ENCODE data around the gene COL6A3. TPM values are rescaled to one million over a fixed set of nuclear protein-coding genes. Genes with fewer than 3 reads are reported as not detected.

Gene COL6A3
- total and polyA plus RNA-seq, 2 donors (not counting 1 experiment from before 2014, with no cell fraction given), result 0.01 to 0.10 TPM

DNA sequence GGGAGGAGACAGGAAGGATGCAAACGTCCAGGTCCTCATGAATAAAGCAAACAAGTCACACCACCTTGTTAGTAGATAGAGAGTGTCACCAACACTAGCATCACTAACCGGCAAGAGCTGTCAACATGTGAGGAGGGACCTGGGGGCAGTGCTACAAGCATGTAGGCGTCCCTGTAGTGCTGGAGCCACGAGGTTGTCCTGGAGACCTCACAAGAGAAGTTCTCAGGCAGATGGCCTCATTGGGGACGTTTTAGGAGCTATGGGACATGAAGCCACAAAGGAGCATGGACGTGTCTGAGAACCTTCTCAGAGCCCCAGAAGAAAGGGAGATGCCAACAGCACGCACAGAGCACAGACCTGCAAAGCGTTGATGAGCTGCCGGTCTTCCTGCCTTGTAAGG, 70.0 kb downstream of the COL6A3 start:
- H3K4me1 ChIP-seq (ENCODE audit: control insufficient read depth in 2 of 2, insufficient read depth in 2 of 2, low read length in 2 of 2), result no peaks in the 10 kb centered on the region
- H3K4me1 Mint-ChIP-seq, result no peaks in the 10 kb centered on the region
- no peaks in the 10 kb centered on the region for H3K36me3 ChIP-seq (replicated peaks in 1 of 2; ENCODE audit: control extremely low read depth in 1 of 2, control insufficient read depth in 1 of 2, extremely low read depth in 1 of 2, insufficient read depth in 2 of 2, low read length in 1 of 2)
- H3K9me3 Mint-ChIP-seq (ENCODE audit: insufficient read depth), result no peaks in the 10 kb centered on the region
- no peak overlapping the region for H3K4me3 Mint-ChIP-seq
- TF ChIP-seq EZH2 (IDR thresholded peaks at IDR 0.05; ENCODE audit: borderline replicate concordance, insufficient read depth, low read depth, low read length, poor library complexity, severe bottlenecking) (no peak), CTCF (IDR thresholded peaks at IDR 0.05) (no peak)
- DNase-seq (no peak), ATAC-seq (ENCODE audit: low read depth) (no peak)
- H2AFZ ChIP-seq (ENCODE audit: insufficient read depth, low read depth, low read length, poor library complexity, severe bottlenecking), result no peak overlapping the region
- CTCF ChIA-PET, result no interaction called here
- H3K9me3 ChIP-seq (ENCODE audit: control extremely low read depth in 1 of 3, control insufficient read depth in 2 of 3, insufficient read depth in 1 of 3, low read length in 2 of 3), result no peaks in the 10 kb centered on the region
- H3K27ac ChIP-seq (ENCODE audit: low read length in 2 of 2), result no peak overlapping the region
- H3K27me3 Mint-ChIP-seq, result peaks cover 12% of the 10 kb centered on the region
- POLR2A ChIA-PET, result no interaction called here
- no peaks in the 10 kb centered on the region for H4K20me1 ChIP-seq (ENCODE audit: control insufficient read depth, insufficient read depth, low read length, poor library complexity, severe bottlenecking)
- no peak overlapping the region for H3K27ac Mint-ChIP-seq
- no peaks in the 10 kb centered on the region for H3K27me3 ChIP-seq (replicated peaks in 1 of 4; ENCODE audit: control extremely low read depth in 1 of 4, control insufficient read depth in 3 of 4, insufficient read depth in 4 of 4, low read length in 3 of 4)
- H3K4me3 ChIP-seq (ENCODE audit: control extremely low read depth in 1 of 5, extremely low read depth in 1 of 5, insufficient read depth in 1 of 5, low read depth in 2 of 5, low read length in 4 of 5), result no peak overlapping the region
- no peaks in the 10 kb centered on the region for H3K79me2 ChIP-seq (ENCODE audit: control insufficient read depth, insufficient read depth, low read length)
- intact Hi-C loops (cut with micrococcal nuclease), result no loop called here
- 78% methylated on average over 8 of the region's 9 CpGs for WGBS (ENCODE audit: insufficient coverage)
- H3K4me2 ChIP-seq (replicated peaks; ENCODE audit: low read depth, low read length, poor library complexity, severe bottlenecking), result no peak overlapping the region
- H3K9ac ChIP-seq (ENCODE audit: low read length), result no peak overlapping the region

GRCh38 chr2:237341872-237342271, 72.1 kb downstream of the COL6A3 start:
- DNase-seq (no peak), ATAC-seq (ENCODE audit: low read depth) (no peak)
- TF ChIP-seq CTCF (IDR thresholded peaks at IDR 0.05) (no peak), EZH2 (IDR thresholded peaks at IDR 0.05; ENCODE audit: borderline replicate concordance, insufficient read depth, low read depth, low read length, poor library complexity, severe bottlenecking) (no peak)
- H2AFZ ChIP-seq (ENCODE audit: insufficient read depth, low read depth, low read length, poor library complexity, severe bottlenecking), result no peak overlapping the region
- intact Hi-C loops (cut with micrococcal nuclease), result no loop called here
- CTCF ChIA-PET, result no interaction called here
- H3K27ac Mint-ChIP-seq, result no peak overlapping the region
- no peaks in the 10 kb centered on the region for H3K27me3 ChIP-seq (replicated peaks in 1 of 4; ENCODE audit: control extremely low read depth in 1 of 4, control insufficient read depth in 3 of 4, insufficient read depth in 4 of 4, low read length in 3 of 4)
- H3K36me3 ChIP-seq (replicated peaks in 1 of 2; ENCODE audit: control extremely low read depth in 1 of 2, control insufficient read depth in 1 of 2, extremely low read depth in 1 of 2, insufficient read depth in 2 of 2, low read length in 1 of 2), result no peaks in the 10 kb centered on the region
- H3K27me3 Mint-ChIP-seq, result peaks cover 9% of the 10 kb centered on the region
- WGBS (ENCODE audit: insufficient coverage), result no CpG with 5 or more reads among the region's 4 CpGs
- H3K4me2 ChIP-seq (replicated peaks; ENCODE audit: low read depth, low read length, poor library complexity, severe bottlenecking), result no peak overlapping the region
- no peaks in the 10 kb centered on the region for H3K4me1 Mint-ChIP-seq
- no peak overlapping the region for H3K4me3 ChIP-seq (ENCODE audit: control extremely low read depth in 1 of 5, extremely low read depth in 1 of 5, insufficient read depth in 1 of 5, low read depth in 2 of 5, low read length in 4 of 5)
- H3K9me3 Mint-ChIP-seq (ENCODE audit: insufficient read depth), result no peaks in the 10 kb centered on the region
- H4K20me1 ChIP-seq (ENCODE audit: control insufficient read depth, insufficient read depth, low read length, poor library complexity, severe bottlenecking), result no peaks in the 10 kb centered on the region
- no peak overlapping the region for H3K4me3 Mint-ChIP-seq
- no peak overlapping the region for H3K27ac ChIP-seq (ENCODE audit: low read length in 2 of 2)
- no peak overlapping the region for H3K9ac ChIP-seq (ENCODE audit: low read length)
- no peaks in the 10 kb centered on the region for H3K9me3 ChIP-seq (ENCODE audit: control extremely low read depth in 1 of 3, control insufficient read depth in 2 of 3, insufficient read depth in 1 of 3, low read length in 2 of 3)
- POLR2A ChIA-PET, result no interaction called here
- no peaks in the 10 kb centered on the region for H3K4me1 ChIP-seq (ENCODE audit: control insufficient read depth in 2 of 2, insufficient read depth in 2 of 2, low read length in 2 of 2)
- H3K79me2 ChIP-seq (ENCODE audit: control insufficient read depth, insufficient read depth, low read length), result no peaks in the 10 kb centered on the region
